OCI-LY7 (cell line): Measurements from ENCODE around the gene MMP23B. TPM values are rescaled to one million over a fixed set of nuclear protein-coding genes. Genes with fewer than 3 reads are reported as not detected.

Experiments used
- BruUV-seq: library from RNA; stranded (reverse); fragments of 400-500 nt; replicated peaks from 2 replicates; lab custom pipeline; 2021; lab: Mats Ljungman, UMichigan
- CTCF ChIA-PET: fragments of 300-600 bp; sonication (Branson Sonifier 250); formaldehyde crosslinking; loops from one replicate; lab custom pipeline; 2022; ENCODE audit warnings: antibody characterized with exemption; ENCODE audit not compliant: unreplicated experiment; lab: Charles Lee
- POLR2A ChIA-PET: fragments of 300-600 bp; sonication (Branson Sonifier 250); formaldehyde crosslinking; loops from one replicate; lab custom pipeline; 2022; ENCODE audit warnings: antibody characterized with exemption; lab: Charles Lee
- DNase-seq: peaks from one replicate; pipeline ENCODE4 v3.0.0-alpha.2; 2015; ENCODE audit warnings: low spot score
- H2AFZ ChIP-seq: fragments of 200-600 bp; sonication (generic), shearing (Covaris generic); 2 replicates; pipeline ENCODE4 v1.6.1; 2014; ENCODE audit warnings: mild to moderate bottlenecking, antibody characterized with exemption, low read length, moderate library complexity
- H3K27ac ChIP-seq: fragments of 200-600 bp; sonication (generic); 2 replicates; pipeline ENCODE4 v1.5.1; 2014; ENCODE audit warnings: mixed run types, low read depth, mild to moderate bottlenecking, moderate library complexity, low read length, inconsistent platforms; ENCODE audit not compliant: poor library complexity, severe bottlenecking
- H3K36me3 ChIP-seq: fragments of 200-600 bp; sonication (generic); 2 replicates; pipeline ENCODE4 v1.6.1; 2014; ENCODE audit warnings: mild to moderate bottlenecking, antibody characterized with exemption, low read length, moderate library complexity, mixed read lengths; ENCODE audit not compliant: insufficient read depth
- H3K4me1 ChIP-seq: fragments of 200-600 bp; sonication (generic); 2 replicates; pipeline ENCODE4 v1.5.1; 2014; ENCODE audit warnings: mild to moderate bottlenecking, low read length; ENCODE audit not compliant: insufficient read depth, poor library complexity, severe bottlenecking
- H3K4me2 ChIP-seq: fragments of 200-600 bp; sonication (generic); 2 replicates; pipeline ENCODE4 v1.6.1; 2014; ENCODE audit warnings: mild to moderate bottlenecking, low read length
- H3K4me3 ChIP-seq: fragments of 200-600 bp; sonication (generic); 2 replicates; pipeline ENCODE4 v1.5.1; 2014; ENCODE audit warnings: mild to moderate bottlenecking, low read depth, low read length; ENCODE audit not compliant: poor library complexity, severe bottlenecking
- H3K79me2 ChIP-seq: fragments of 200-600 bp; sonication (generic); 2 replicates; pipeline ENCODE4 v1.6.1; 2016; ENCODE audit warnings: low read depth, mild to moderate bottlenecking, low read length, moderate library complexity, mixed read lengths; ENCODE audit not compliant: insufficient read depth
- H3K9me2 ChIP-seq: fragments of 200-600 bp; sonication (generic); 2 replicates; pipeline ENCODE4 v1.6.1; 2016; ENCODE audit warnings: mild to moderate bottlenecking, low read length, mixed read lengths; ENCODE audit not compliant: insufficient read depth
- H3K9me3 ChIP-seq: fragments of 200-600 bp; sonication (generic); 2 replicates; pipeline ENCODE4 v1.6.1; 2014; ENCODE audit warnings: mild to moderate bottlenecking, mixed run types, low read length, mixed read lengths
- H4K20me1 ChIP-seq: fragments of 200-600 bp; sonication (generic); 2 replicates; pipeline ENCODE4 v1.6.1; 2014; ENCODE audit warnings: mild to moderate bottlenecking, antibody characterized with exemption, low read length, moderate library complexity, mixed read lengths; ENCODE audit not compliant: insufficient read depth
- CTCF ChIP-seq: fragments of 200-600 bp; sonication (generic); conservative IDR thresholded peaks from 2 replicates; pipeline ENCODE4 v1.5.1; 2014; ENCODE audit warnings: mild to moderate bottlenecking, antibody characterized with exemption, low read length, moderate library complexity, mixed read lengths
- EZH2phosphoT487 ChIP-seq: fragments of 200-600 bp; sonication (generic); IDR thresholded peaks from 2 replicates; pipeline ENCODE4 v1.6.1; 2018; ENCODE audit warnings: low read depth, borderline replicate concordance, mild to moderate bottlenecking, mixed run types, antibody characterized with exemption, low read length, moderate library complexity, mixed read lengths
- intact Hi-C: fragments of 100-400 bp; cut with micrococcal nuclease; formaldehyde crosslinking; loops from one replicate; pipeline ENCODE4 v1.10.0; 2022; ENCODE audit not compliant: unreplicated experiment
- total RNA-seq, 2 experiments: library from RNA; depleted of rRNA in 1 of 2; stranded (reverse); fragments of >200 nt in 1 of 2; shearing (Covaris generic) in 1 of 2; gene quantifications; 2 replicates each; pipeline ENCODE4 v1.2.3, GENCODE V29; 2014 to 2022

Gene MMP23B
- total RNA-seq, 2 experiments from 2014 or later = 2.2 to 7.6 TPM

GRCh38 chr1:1665815-1666251 is 33.9 kb downstream of the MMP23B start:
- TF ChIP-seq CTCF = peak; percentile 76
- TF ChIP-seq EZH2phosphoT487 = no peak
- Histone ChIP-seq H4K20me1 (no peaks in the 10 kb centered on the region), H3K27ac (no peak overlapping the region), H2AFZ (no peak overlapping the region), H3K4me3 (no peak overlapping the region), H3K4me2 (no peak overlapping the region), H3K4me1 (no peaks in the 10 kb centered on the region), H3K79me2 (no peaks in the 10 kb centered on the region), H3K9me2 (no peaks in the 10 kb centered on the region), H3K9me3 (no peaks in the 10 kb centered on the region), H3K36me3 (peaks cover 34% of the 10 kb centered on the region)
- intact Hi-C loops = no loop called here
- ChIA-PET POLR2A (no interaction called here), CTCF (interaction anchor here (1.5 kb wide), 1 partner anchor 10 kb away, joined by 3 read pairs; no protein-coding TSS in a partner anchor)
- no TSS peak for BruUV-seq
- DNase-seq = peak; percentile 14

- CTCF ChIA-PET = no interaction called here
- no peak for TF ChIP-seq EZH2phosphoT487
- TF ChIP-seq CTCF = no peak
- BruUV-seq = no TSS peak
- Histone ChIP-seq H3K79me2 (no peaks in the 10 kb centered on the region), H3K9me3 (no peaks in the 10 kb centered on the region), H4K20me1 (no peaks in the 10 kb centered on the region), H3K36me3 (peaks cover 41% of the 10 kb centered on the region), H2AFZ (no peak overlapping the region), H3K9me2 (no peaks in the 10 kb centered on the region), H3K4me1 (no peaks in the 10 kb centered on the region), H3K4me3 (no peak overlapping the region), H3K27ac (no peak overlapping the region), H3K4me2 (no peak overlapping the region)
- intact Hi-C loops = no loop called here
- no peak for DNase-seq
- POLR2A ChIA-PET = interaction anchor here (0.6 kb wide), 1 partner anchor 246 kb away, joined by 4 read pairs; no protein-coding TSS in a partner anchor
Measured at GRCh38 chr1:1666526-1666925, 34.6 kb downstream of the MMP23B start.
